Muscle of leg (tissue), 9 donors: ENCODE data around the gene HES1. TPM values are rescaled to one million over a fixed set of nuclear protein-coding genes. Genes with fewer than 3 reads are reported as not detected.

Source experiments
- polyA plus RNA-seq, 8 donors: library from polyadenylated mRNA; unstranded; fragments of 120-200 nt; gene quantifications; one replicate each; pipeline versions ENCODE4 v1.2.1 to v1.2.3, GENCODE V29; 2013; ENCODE audit warnings: inconsistent platforms in 1 of 8, low replicate concordance in 1 of 8; ENCODE audit not compliant: insufficient read length in 8 of 8, insufficient read depth in 1 of 8
- total RNA-seq: library from RNA; stranded (reverse); fragments of 120-200 nt; gene quantifications from one replicate; pipeline ENCODE4 v1.2.4, GENCODE V29; 2013

The HES1 gene
- total and polyA plus RNA-seq, 9 donors, result 26.2 to 45.1 (median 35.4) TPM

Other genes starting within 250 kb of the HES1 start
- 0.04 TPM for gene CPN2, start 215.2 kb downstream of the HES1 start, total RNA-seq
- gene CPN2, start 215.2 kb downstream of the HES1 start, polyA plus RNA-seq, result under 1 TPM in 5 of 8 donors, not detected in 3; 0.05 to 0.21 (median 0.07) TPM
- gene LRRC15, start 233.6 kb downstream of the HES1 start, total RNA-seq, result 1.7 TPM
- gene LRRC15, start 233.6 kb downstream of the HES1 start, polyA plus RNA-seq, result 1 to 10 TPM in 1 of 8 donors, under 1 TPM in 7; 0.23 to 1.2 (median 0.45) TPM